ENCODE measurements around the gene CYTH1.

CYTH1 gene

DNA sequence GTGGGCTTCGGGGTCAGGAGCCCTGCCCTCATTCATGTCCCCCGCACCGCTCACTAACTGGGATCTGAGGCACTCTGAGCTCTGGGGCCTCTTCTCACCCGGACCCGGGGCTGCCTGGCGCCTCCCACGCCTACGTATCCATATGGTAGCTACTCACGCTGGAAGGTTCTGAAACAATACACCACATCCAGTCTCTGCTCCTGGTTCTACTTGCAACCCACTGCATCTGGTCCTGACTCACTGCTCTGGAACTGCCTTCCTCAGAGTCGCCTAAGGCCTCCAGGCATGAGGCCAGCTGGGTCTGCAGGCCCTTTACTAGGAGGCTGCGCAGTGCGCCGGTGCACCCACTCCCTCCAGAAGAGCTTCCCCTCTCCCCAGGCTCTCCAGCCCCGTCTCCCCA is 40.5 kb upstream of the CYTH1 start:
- TF ChIP-seq, protein P1, sequence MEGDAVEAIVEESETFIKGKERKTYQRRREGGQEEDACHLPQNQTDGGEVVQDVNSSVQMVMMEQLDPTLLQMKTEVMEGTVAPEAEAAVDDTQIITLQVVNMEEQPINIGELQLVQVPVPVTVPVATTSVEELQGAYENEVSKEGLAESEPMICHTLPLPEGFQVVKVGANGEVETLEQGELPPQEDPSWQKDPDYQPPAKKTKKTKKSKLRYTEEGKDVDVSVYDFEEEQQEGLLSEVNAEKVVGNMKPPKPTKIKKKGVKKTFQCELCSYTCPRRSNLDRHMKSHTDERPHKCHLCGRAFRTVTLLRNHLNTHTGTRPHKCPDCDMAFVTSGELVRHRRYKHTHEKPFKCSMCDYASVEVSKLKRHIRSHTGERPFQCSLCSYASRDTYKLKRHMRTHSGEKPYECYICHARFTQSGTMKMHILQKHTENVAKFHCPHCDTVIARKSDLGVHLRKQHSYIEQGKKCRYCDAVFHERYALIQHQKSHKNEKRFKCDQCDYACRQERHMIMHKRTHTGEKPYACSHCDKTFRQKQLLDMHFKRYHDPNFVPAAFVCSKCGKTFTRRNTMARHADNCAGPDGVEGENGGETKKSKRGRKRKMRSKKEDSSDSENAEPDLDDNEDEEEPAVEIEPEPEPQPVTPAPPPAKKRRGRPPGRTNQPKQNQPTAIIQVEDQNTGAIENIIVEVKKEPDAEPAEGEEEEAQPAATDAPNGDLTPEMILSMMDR (conservative IDR thresholded peaks at IDR 0.05; ENCODE audit: low read depth, low read length): no peak
- Histone ChIP-seq H3K9ac (no peak overlapping the region), H3K36me3 (ENCODE audit: insufficient read depth) (peaks cover 17% of the 10 kb centered on the region; the same call in 1 of the 2 replicates), H3K27me3 (ENCODE audit: insufficient read depth, low read depth) (no peaks in the 10 kb centered on the region), H3K79me2 (ENCODE audit: insufficient read depth, low read depth) (peaks cover 24% of the 10 kb centered on the region; the same call in 1 of the 2 replicates), H3K27ac (no peak overlapping the region), H2AFZ (ENCODE audit: low read depth) (no peak overlapping the region), H3K4me1 (ENCODE audit: low read depth, poor library complexity, severe bottlenecking) (peaks cover 30% of the 10 kb centered on the region), H3K4me3 (IDR thresholded peaks at IDR 0.05; ENCODE audit: insufficient read depth, low read depth, low read length) (no peak overlapping the region), H3K4me2 (no peak overlapping the region), H4K20me1 (ENCODE audit: insufficient read depth) (peaks cover 5% of the 10 kb centered on the region; the same call in 1 of the 2 replicates)

DNA sequence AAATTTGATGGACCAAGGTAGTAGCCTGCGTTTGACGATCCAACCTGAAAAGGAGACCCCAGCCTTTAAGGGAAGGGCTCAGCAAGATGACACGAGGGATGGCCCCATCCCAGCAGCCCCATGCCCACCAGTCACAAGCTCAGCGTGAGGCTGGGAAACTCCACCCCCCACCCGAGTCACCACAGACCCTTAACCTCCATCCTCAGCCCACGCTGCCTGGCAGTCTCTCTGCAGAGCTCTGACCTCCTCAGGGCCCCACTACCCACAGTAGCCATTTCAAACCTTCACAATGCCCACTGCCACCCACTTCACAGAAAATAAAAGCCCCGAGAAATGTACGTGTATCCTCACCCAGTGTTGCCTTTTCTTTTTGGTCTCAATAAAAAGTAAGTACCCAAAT is 39.9 kb upstream of the CYTH1 start:
- Histone ChIP-seq H3K27ac (no peak overlapping the region), H2AFZ (ENCODE audit: low read depth) (no peak overlapping the region), H3K79me2 (ENCODE audit: insufficient read depth, low read depth) (peaks cover 24% of the 10 kb centered on the region; the same call in 1 of the 2 replicates), H3K27me3 (ENCODE audit: insufficient read depth, low read depth) (no peaks in the 10 kb centered on the region), H3K36me3 (ENCODE audit: insufficient read depth) (peaks cover 17% of the 10 kb centered on the region; the same call in 1 of the 2 replicates), H3K9ac (no peak overlapping the region), H3K4me3 (IDR thresholded peaks at IDR 0.05; ENCODE audit: insufficient read depth, low read depth, low read length) (no peak overlapping the region), H3K4me1 (ENCODE audit: low read depth, poor library complexity, severe bottlenecking) (peaks cover 36% of the 10 kb centered on the region), H3K4me2 (no peak overlapping the region), H4K20me1 (ENCODE audit: insufficient read depth) (peaks cover 5% of the 10 kb centered on the region; the same call in 1 of the 2 replicates)
- TF ChIP-seq, protein P1 (conservative IDR thresholded peaks at IDR 0.05; ENCODE audit: low read depth, low read length): no peak

DNA sequence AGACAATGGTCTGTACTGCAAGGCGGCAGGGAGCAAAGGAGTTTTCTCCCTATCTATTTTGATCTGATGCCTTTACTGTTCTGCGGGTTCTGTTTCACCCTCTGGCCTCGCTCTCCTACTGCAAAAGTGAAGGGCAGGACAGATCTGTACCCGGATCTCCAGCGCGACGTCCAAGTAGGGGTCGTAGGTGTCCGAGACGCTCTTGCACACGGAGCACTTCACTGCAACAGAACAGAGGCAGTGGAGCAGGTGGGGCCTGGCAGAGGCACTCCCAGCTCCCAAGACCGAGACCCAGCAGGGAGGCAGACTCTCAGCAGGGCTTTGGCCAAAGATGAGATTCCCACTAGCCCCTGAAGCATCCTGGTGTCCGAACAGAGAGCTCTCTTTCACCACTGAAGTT is 38.8 kb upstream of the CYTH1 start:
- peaks cover 47% of the 10 kb centered on the region for H3K4me1 ChIP-seq (ENCODE audit: low read depth, poor library complexity, severe bottlenecking)
- peaks cover 32% of the 10 kb centered on the region; the same call in 1 of the 2 replicates for H3K79me2 ChIP-seq (ENCODE audit: insufficient read depth, low read depth)
- H2AFZ ChIP-seq (ENCODE audit: low read depth): no peak overlapping the region
- peaks cover 5% of the 10 kb centered on the region; the same call in 1 of the 2 replicates for H4K20me1 ChIP-seq (ENCODE audit: insufficient read depth)
- no peak overlapping the region for H3K27ac ChIP-seq
- H3K9ac ChIP-seq: no peak overlapping the region
- peaks cover 19% of the 10 kb centered on the region; the same call in 1 of the 2 replicates for H3K36me3 ChIP-seq (ENCODE audit: insufficient read depth)
- no peak overlapping the region for H3K4me2 ChIP-seq
- TF ChIP-seq, protein P1 (conservative IDR thresholded peaks at IDR 0.05; ENCODE audit: low read depth, low read length): no peak
- no peaks in the 10 kb centered on the region for H3K27me3 ChIP-seq (ENCODE audit: insufficient read depth, low read depth)
- no peak overlapping the region for H3K4me3 ChIP-seq (IDR thresholded peaks at IDR 0.05; ENCODE audit: insufficient read depth, low read depth, low read length)

DNA sequence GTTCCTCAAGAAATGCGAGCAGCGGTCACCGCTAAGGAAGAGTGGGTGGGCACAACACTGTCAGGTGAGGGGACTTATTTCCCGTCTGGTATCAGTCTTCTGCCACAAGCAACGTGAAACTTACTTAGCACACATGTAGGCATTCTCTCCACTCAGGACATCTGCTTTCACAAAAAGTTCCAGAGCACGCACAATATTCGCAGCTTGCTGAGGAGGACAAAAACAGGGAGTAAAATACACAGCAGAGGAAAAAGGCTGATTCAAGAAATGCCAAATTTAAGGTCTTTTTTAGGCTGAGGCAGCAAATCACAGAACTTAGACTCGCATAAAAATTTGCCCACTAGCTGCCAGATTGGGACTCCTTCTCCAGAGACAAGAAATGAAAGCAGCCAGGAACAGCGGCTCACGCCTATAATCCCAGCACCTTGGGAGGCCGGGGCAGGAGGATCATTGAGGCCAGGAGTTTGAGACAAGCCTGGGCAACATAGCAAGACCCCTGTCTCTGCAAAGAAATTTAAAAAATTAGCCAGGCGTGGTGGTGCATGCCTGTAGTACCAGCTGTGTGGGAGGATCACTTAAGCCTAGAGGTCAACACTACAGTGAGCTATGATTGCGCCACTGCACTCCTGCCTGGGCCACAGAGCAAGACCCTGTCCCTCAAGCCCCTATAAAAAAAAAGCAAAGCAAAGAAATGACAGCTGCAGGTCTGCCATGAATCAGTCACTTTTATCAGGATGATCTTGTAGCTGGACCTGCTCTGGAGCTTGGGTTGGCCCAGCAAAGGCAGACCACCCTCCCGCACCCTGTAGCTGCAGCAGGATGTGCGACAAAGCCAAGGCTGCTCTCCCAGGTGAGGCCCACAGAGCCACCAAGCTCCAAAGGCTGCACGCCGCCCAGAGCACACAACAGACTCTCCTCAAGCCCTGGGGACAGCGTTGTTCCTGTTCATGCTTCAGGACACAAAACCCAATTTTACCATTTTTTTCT is 38.0 kb upstream of the CYTH1 start:
- peak overlapping the region; percentile 74; the same call in 1 of the 2 replicates for H3K27ac ChIP-seq
- no peak overlapping the region for H3K9ac ChIP-seq
- no peak overlapping the region for H3K4me3 ChIP-seq (IDR thresholded peaks at IDR 0.05; ENCODE audit: insufficient read depth, low read depth, low read length)
- peaks cover 5% of the 10 kb centered on the region; the same call in 1 of the 2 replicates for H4K20me1 ChIP-seq (ENCODE audit: insufficient read depth)
- peaks cover 26% of the 10 kb centered on the region; the same call in 1 of the 2 replicates for H3K36me3 ChIP-seq (ENCODE audit: insufficient read depth)
- TF ChIP-seq, protein P1 (conservative IDR thresholded peaks at IDR 0.05; ENCODE audit: low read depth, low read length): no peak
- H3K4me1 ChIP-seq (ENCODE audit: low read depth, poor library complexity, severe bottlenecking): peaks cover 53% of the 10 kb centered on the region
- no peak overlapping the region for H3K4me2 ChIP-seq
- no peaks in the 10 kb centered on the region for H3K27me3 ChIP-seq (ENCODE audit: insufficient read depth, low read depth)
- peaks cover 39% of the 10 kb centered on the region; the same call in 1 of the 2 replicates for H3K79me2 ChIP-seq (ENCODE audit: insufficient read depth, low read depth)
- H2AFZ ChIP-seq (ENCODE audit: low read depth): no peak overlapping the region

All from KMS-11 (cell line).